ENCODE data around the gene SLC35C1. TPM values are rescaled to one million over a fixed set of nuclear protein-coding genes. Genes with fewer than 3 reads are reported as not detected.
"Not testable (repeated sequence)": the region's sequence is repeated elsewhere in the genome, so short reads cannot be mapped to it uniquely, and the experiment has no call there.

SLC35C1 gene
- total RNA-seq, 2 donors from 2014 or later = 14.1 to 20.6 TPM

GRCh38 chr11:45805305-45806071 is 539 bp downstream of the SLC35C1 start:
- H3K4me3 ChIP-seq = peak overlapping the region; percentile 70 to 83
- H3K27ac ChIP-seq = peak overlapping the region; percentile 81 to 88
- DNase-seq (ENCODE audit: low spot score) = no peak
- WGBS = 15% methylated on average over 29 of the region's 29 CpGs
- intact Hi-C loops (cut with DNase I) = loop anchor here (5.0 kb wide), 1 partner anchor 42 kb away; the partner anchor contains the start of gene CRY2
- H3K4me1 ChIP-seq (replicated peaks) = peaks cover 24% of the 10 kb centered on the region
- no peak for TF ChIP-seq POLR2A (IDR thresholded peaks at IDR 0.05)
- TF ChIP-seq CTCF (IDR thresholded peaks at IDR 0.05) = no peak
- TF ChIP-seq POLR2AphosphoS5 (IDR thresholded peaks at IDR 0.05) = no peak
- H3K27me3 ChIP-seq (replicated peaks; ENCODE audit: insufficient read depth) = no peaks in the 10 kb centered on the region
- no peaks in the 10 kb centered on the region for H3K9me3 ChIP-seq
- no peaks in the 10 kb centered on the region for H3K36me3 ChIP-seq

DNA sequence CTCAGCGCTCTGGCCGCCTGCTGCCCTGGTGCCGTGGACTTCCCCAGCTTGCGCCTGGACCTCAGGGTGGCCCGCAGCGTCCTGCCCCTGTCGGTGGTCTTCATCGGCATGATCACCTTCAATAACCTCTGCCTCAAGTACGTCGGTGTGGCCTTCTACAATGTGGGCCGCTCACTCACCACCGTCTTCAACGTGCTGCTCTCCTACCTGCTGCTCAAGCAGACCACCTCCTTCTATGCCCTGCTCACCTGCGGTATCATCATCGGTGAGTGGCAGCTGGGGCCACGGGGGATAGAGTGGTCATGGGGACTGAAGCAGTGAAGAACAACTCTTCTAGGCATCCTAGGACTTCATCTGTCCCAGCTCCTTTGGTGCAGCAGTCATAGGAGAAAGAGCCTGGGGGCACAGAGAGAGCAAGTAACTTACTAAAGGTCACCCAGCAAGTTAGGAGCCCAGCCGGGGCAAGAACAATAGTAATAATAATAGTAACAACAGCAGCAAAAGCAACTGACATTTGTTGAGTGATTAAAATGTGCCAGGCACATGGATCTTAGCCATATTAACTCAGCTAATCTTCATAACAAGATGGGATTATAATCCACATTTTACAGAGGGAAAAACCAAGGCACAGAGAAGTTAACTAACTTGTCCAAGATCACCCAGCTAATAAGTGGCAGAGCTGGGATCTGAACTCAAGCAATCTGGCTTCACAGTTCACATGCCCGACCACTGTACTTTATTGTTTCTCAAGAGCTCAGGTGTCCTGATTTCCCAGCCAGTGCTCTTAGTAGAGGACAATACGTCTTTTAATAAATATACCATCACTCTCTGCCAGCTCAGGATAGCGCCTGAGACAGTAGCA is 1.4 kb downstream of the SLC35C1 start:
- no peak overlapping the region for H3K27ac ChIP-seq

GRCh38 chr11:45806937-45807791 is 2.2 kb downstream of the SLC35C1 start:
- WGBS = 68% methylated on average over 7 of the region's 7 CpGs
- no peak for DNase-seq (ENCODE audit: low spot score)
- intact Hi-C loops (cut with DNase I) = loop anchor here (5.0 kb wide), 1 partner anchor 40 kb away; the partner anchor contains the start of gene CRY2
- no peaks in the 10 kb centered on the region for H3K27me3 ChIP-seq (replicated peaks; ENCODE audit: insufficient read depth)
- H3K36me3 ChIP-seq = peaks cover 0 to 7% of the 10 kb centered on the region in 2 donors
- no peak overlapping the region for H3K4me3 ChIP-seq
- no peak for TF ChIP-seq CTCF (IDR thresholded peaks at IDR 0.05)
- no peak for TF ChIP-seq POLR2AphosphoS5 (IDR thresholded peaks at IDR 0.05)
- TF ChIP-seq POLR2A (IDR thresholded peaks at IDR 0.05) = no peak
- no peaks in the 10 kb centered on the region for H3K9me3 ChIP-seq
- no peak overlapping the region for H3K27ac ChIP-seq
- H3K4me1 ChIP-seq (replicated peaks) = peaks cover 24% of the 10 kb centered on the region

More for the DNA sequence above, 1.4 kb downstream of the SLC35C1 start:
- WGBS = 62% methylated on average over 20 of the region's 20 CpGs
- no peaks in the 10 kb centered on the region for H3K9me3 ChIP-seq
- no peak for TF ChIP-seq CTCF (IDR thresholded peaks at IDR 0.05)
- no peak for TF ChIP-seq POLR2A (IDR thresholded peaks at IDR 0.05)
- TF ChIP-seq POLR2AphosphoS5 (IDR thresholded peaks at IDR 0.05) = no peak
- H3K27me3 ChIP-seq (replicated peaks; ENCODE audit: insufficient read depth) = no peaks in the 10 kb centered on the region
- peaks cover 24% of the 10 kb centered on the region for H3K4me1 ChIP-seq (replicated peaks)
- intact Hi-C loops (cut with DNase I) = loop anchor here (5.0 kb wide), 1 partner anchor 41 kb away; the partner anchor contains the start of gene CRY2
- DNase-seq (ENCODE audit: low spot score) = no peak
- H3K4me3 ChIP-seq = peak overlapping the region; percentile 70 to 83
- peaks cover 0 to 5% of the 10 kb centered on the region in 2 donors for H3K36me3 ChIP-seq

GRCh38 chr11:45807792-45808238 is 2.9 kb downstream of the SLC35C1 start:
- no peak for DNase-seq (ENCODE audit: low spot score)
- Histone ChIP-seq H3K4me1 (replicated peaks) (peaks cover 24% of the 10 kb centered on the region), H3K27ac (no peak overlapping the region), H3K4me3 (no peak overlapping the region), H3K9me3 (no peaks in the 10 kb centered on the region), H3K36me3 (peaks cover 0 to 7% of the 10 kb centered on the region in 2 donors), H3K27me3 (replicated peaks; ENCODE audit: insufficient read depth) (no peaks in the 10 kb centered on the region)
- WGBS = 29% methylated on average over 4 of the region's 4 CpGs
- intact Hi-C loops (cut with DNase I) = loop anchor here (5.0 kb wide), 1 partner anchor 39 kb away; the partner anchor contains the start of gene CRY2
- TF ChIP-seq POLR2A (IDR thresholded peaks at IDR 0.05) (no peak), POLR2AphosphoS5 (IDR thresholded peaks at IDR 0.05) (no peak), CTCF (IDR thresholded peaks at IDR 0.05) (no peak)

- 95% methylated on average over 6 of the region's 6 CpGs for WGBS
- peaks cover 24% of the 10 kb centered on the region for H3K4me1 ChIP-seq (replicated peaks)
- DNase-seq (ENCODE audit: low spot score); H3K27me3 ChIP-seq (replicated peaks; ENCODE audit: insufficient read depth); H3K27ac ChIP-seq; H3K4me3 ChIP-seq; H3K36me3 ChIP-seq; H3K9me3 ChIP-seq: not testable (repeated sequence)
- intact Hi-C loops (cut with DNase I) = loop anchor here (5.0 kb wide), 1 partner anchor 39 kb away; the partner anchor contains the start of gene CRY2
Observed at GRCh38 chr11:45808427-45808826, 3.5 kb downstream of the SLC35C1 start.
